ENCODE measurements around the gene FAM43B. TPM values are rescaled to one million over a fixed set of nuclear protein-coding genes. Genes with fewer than 3 reads are reported as not detected.

Gene FAM43B
- total RNA-seq, 2 experiments from 2014 or later, result not detected

DNA sequence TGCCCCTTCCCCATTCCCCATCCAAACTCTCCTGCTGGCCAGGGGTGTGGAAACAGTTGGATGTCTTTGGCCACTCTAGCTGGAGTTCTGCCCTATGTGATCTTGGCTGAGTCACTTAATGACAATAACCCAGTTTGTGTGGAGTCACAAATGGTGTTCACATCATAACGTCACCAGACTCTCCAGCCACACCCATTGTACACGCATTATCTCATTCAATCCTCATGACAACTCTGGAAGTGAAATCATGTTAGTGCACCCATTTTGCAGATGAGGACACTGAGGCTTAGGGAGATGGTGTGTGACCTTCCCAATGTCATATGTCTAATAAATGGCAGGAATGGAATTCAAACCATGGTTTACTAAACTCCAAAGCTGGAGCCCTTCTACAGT is 35.3 kb downstream of the FAM43B start:
- Histone ChIP-seq H3K4me2 (ENCODE audit: low read length) (no peak overlapping the region), H4K20me1 (ENCODE audit: insufficient read depth, low read length) (no peaks in the 10 kb centered on the region), H3K4me3 (ENCODE audit: low read depth, low read length, poor library complexity, severe bottlenecking) (no peak overlapping the region), H3K79me2 (ENCODE audit: insufficient read depth, low read depth, low read length) (no peaks in the 10 kb centered on the region), H3K27ac (ENCODE audit: low read depth, low read length, poor library complexity, severe bottlenecking) (no peak overlapping the region), H2AFZ (ENCODE audit: low read length) (no peak overlapping the region), H3K36me3 (ENCODE audit: insufficient read depth, low read length) (no peaks in the 10 kb centered on the region), H3K4me1 (ENCODE audit: insufficient read depth, low read length, poor library complexity, severe bottlenecking) (no peaks in the 10 kb centered on the region), H3K9me3 (ENCODE audit: low read length) (no peaks in the 10 kb centered on the region), H3K9me2 (ENCODE audit: insufficient read depth, low read length) (no peaks in the 10 kb centered on the region)
- no TSS peak for BruUV-seq (replicated peaks)
- TF ChIP-seq, protein P1, sequence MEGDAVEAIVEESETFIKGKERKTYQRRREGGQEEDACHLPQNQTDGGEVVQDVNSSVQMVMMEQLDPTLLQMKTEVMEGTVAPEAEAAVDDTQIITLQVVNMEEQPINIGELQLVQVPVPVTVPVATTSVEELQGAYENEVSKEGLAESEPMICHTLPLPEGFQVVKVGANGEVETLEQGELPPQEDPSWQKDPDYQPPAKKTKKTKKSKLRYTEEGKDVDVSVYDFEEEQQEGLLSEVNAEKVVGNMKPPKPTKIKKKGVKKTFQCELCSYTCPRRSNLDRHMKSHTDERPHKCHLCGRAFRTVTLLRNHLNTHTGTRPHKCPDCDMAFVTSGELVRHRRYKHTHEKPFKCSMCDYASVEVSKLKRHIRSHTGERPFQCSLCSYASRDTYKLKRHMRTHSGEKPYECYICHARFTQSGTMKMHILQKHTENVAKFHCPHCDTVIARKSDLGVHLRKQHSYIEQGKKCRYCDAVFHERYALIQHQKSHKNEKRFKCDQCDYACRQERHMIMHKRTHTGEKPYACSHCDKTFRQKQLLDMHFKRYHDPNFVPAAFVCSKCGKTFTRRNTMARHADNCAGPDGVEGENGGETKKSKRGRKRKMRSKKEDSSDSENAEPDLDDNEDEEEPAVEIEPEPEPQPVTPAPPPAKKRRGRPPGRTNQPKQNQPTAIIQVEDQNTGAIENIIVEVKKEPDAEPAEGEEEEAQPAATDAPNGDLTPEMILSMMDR (conservative IDR thresholded peaks at IDR 0.05; ENCODE audit: low read length), result no peak
- CTCF ChIA-PET (ENCODE audit: unreplicated experiment), result interaction anchor here (0.6 kb wide), 1 partner anchor 26 kb away, joined by 3 read pairs; no protein-coding TSS in a partner anchor
- intact Hi-C loops (cut with micrococcal nuclease; ENCODE audit: unreplicated experiment), result no loop called here
- no peak for DNase-seq (ENCODE audit: low spot score)
- POLR2A ChIA-PET, result no interaction called here

DNA sequence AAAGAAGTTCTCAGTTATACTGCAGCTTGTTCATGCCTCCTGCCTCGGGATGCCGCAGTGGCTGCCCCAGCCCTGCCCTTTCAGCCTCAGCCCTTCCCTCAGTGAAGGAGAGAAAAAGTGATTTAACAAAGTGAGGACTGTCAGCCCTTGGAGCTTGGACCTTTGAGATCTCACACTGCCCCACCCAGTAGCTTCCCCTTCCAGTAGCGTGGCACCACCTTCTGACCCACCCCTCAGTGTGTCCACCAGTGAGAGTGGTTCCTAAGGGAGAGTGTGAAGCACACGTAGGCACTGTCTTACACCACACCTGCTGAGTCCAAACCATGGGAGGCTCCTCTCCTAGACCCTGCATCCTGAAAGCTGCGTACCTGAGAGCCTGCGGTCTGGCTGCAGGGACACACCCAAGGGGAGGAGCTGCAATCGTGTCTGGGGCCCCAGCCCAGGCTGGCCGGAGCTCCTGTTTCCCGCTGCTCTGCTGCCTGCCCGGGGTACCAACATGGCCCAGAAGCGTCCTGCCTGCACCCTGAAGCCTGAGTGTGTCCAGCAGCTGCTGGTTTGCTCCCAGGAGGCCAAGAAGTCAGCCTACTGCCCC is 36.4 kb downstream of the FAM43B start, which contains the start of gene CDA:
Gene CDA, plus strand, starts transcription at position 464 of the 592 bp plus-strand sequence. Its CDS starts 33 bp downstream, at position 497.
- H3K4me1 ChIP-seq (ENCODE audit: insufficient read depth, low read length, poor library complexity, severe bottlenecking), result peaks cover 4% of the 10 kb centered on the region
- no peaks in the 10 kb centered on the region for H4K20me1 ChIP-seq (ENCODE audit: insufficient read depth, low read length)
- no peaks in the 10 kb centered on the region for H3K79me2 ChIP-seq (ENCODE audit: insufficient read depth, low read depth, low read length)
- no peak for DNase-seq (ENCODE audit: low spot score)
- H3K9me3 ChIP-seq (ENCODE audit: low read length), result no peaks in the 10 kb centered on the region
- H3K36me3 ChIP-seq (ENCODE audit: insufficient read depth, low read length), result no peaks in the 10 kb centered on the region
- no peak for TF ChIP-seq EZH2phosphoT487 (IDR thresholded peaks at IDR 0.05; ENCODE audit: borderline replicate concordance, low read depth, low read length)
- TF ChIP-seq, protein P1 (conservative IDR thresholded peaks at IDR 0.05; ENCODE audit: low read length), result no peak
- H3K27ac ChIP-seq (ENCODE audit: low read depth, low read length, poor library complexity, severe bottlenecking), result no peak within 1 kb of the TSS
- H3K4me2 ChIP-seq (ENCODE audit: low read length), result no peak within 1 kb of the TSS
- intact Hi-C loops (cut with micrococcal nuclease; ENCODE audit: unreplicated experiment), result no loop called here
- no TSS peak for BruUV-seq (replicated peaks)
- CTCF ChIA-PET (ENCODE audit: unreplicated experiment), result no interaction called here
- H3K9me2 ChIP-seq (ENCODE audit: insufficient read depth, low read length), result no peaks in the 10 kb centered on the region
- H3K4me3 ChIP-seq (ENCODE audit: low read depth, low read length, poor library complexity, severe bottlenecking), result no peak within 1 kb of the TSS
- H2AFZ ChIP-seq (ENCODE audit: low read length), result no peak within 1 kb of the TSS
- POLR2A ChIA-PET, result no interaction called here

DNA sequence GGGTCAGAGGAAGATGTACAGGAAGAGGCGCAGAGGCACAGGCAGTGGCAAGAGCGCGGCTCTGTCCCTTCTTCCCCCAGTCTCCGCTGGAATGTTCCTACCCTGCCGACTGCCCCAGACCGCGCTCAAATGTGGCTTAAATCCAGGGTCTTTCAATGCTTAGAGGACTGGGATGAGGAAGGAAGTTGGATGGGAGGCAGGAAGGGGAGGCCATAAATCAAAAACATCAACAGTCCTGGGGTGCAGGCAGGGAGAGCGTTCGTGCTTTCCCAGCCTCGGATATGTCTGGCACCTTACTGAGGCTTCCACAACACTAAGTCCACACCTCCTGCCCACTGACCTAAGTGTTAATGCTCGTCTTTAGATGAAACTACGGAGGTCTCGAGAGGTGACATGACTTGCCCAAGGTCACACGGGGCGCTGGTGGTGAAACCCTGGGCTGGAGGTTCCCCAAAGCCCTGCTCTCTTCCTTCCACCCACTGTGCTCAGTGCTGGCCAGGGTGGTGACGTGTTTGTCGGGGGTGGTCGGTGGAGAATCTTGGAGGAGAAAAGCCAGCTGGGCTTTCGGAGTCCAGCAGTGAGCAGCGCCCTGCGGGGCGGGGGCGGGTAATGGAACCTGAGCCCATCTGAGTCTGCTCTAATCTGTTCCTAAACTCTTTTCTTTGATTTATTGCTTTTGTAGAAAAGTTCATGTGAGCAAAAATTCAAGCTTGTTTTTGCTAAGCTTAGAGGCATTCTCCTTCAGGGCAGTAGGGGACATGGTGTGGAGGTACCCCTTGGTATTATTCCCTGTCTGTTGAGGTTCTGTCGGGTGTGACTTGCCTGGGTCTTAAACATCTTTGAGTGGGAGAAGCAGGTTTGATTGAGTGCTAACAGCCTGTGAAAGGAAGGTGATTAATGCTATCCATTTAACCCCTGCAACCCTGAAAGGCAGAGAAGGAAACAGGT is 37.2 kb downstream of the FAM43B start:
- no TSS peak for BruUV-seq (replicated peaks)
- Histone ChIP-seq H3K4me3 (ENCODE audit: low read depth, low read length, poor library complexity, severe bottlenecking) (no peak overlapping the region), H3K36me3 (ENCODE audit: insufficient read depth, low read length) (no peaks in the 10 kb centered on the region), H3K9me3 (ENCODE audit: low read length) (no peaks in the 10 kb centered on the region), H2AFZ (ENCODE audit: low read length) (no peak overlapping the region), H3K27ac (ENCODE audit: low read depth, low read length, poor library complexity, severe bottlenecking) (no peak overlapping the region), H3K4me1 (ENCODE audit: insufficient read depth, low read length, poor library complexity, severe bottlenecking) (peaks cover 8% of the 10 kb centered on the region), H3K9me2 (ENCODE audit: insufficient read depth, low read length) (no peaks in the 10 kb centered on the region), H3K79me2 (ENCODE audit: insufficient read depth, low read depth, low read length) (no peaks in the 10 kb centered on the region), H4K20me1 (ENCODE audit: insufficient read depth, low read length) (no peaks in the 10 kb centered on the region), H3K4me2 (ENCODE audit: low read length) (no peak overlapping the region)
- ChIA-PET POLR2A (no interaction called here), CTCF (ENCODE audit: unreplicated experiment) (no interaction called here)
- intact Hi-C loops (cut with micrococcal nuclease; ENCODE audit: unreplicated experiment), result no loop called here
- no peak for TF ChIP-seq EZH2phosphoT487 (IDR thresholded peaks at IDR 0.05; ENCODE audit: borderline replicate concordance, low read depth, low read length)
- TF ChIP-seq, protein P1 (conservative IDR thresholded peaks at IDR 0.05; ENCODE audit: low read length), result no peak
- no peak for DNase-seq (ENCODE audit: low spot score)

All from OCI-LY7 (cell line).